HepG2 (cell line): ENCODE data around the gene ZNF440. TPM values are rescaled to one million over a fixed set of nuclear protein-coding genes. Genes with fewer than 3 reads are reported as not detected.

Experiments used
- CHD2 ChIP-seq: IDR thresholded peaks from 2 replicates; pipeline ENCODE4 v1.6.1; 2011; ENCODE audit warnings: low read depth, low read length, improper control_type of control experiment
- FOXM1 ChIP-seq: sonication (generic); formaldehyde crosslinking; IDR thresholded peaks from 2 replicates; pipeline ENCODE4 v1.5.0; 2020; ENCODE audit warnings: missing genetic modification reagents
- MED8 ChIP-seq: sonication (generic); formaldehyde crosslinking; IDR thresholded peaks from 2 replicates; pipeline ENCODE4 v1.8.1; 2023; ENCODE audit warnings: mild to moderate bottlenecking, missing genetic modification reagents; ENCODE audit not compliant: insufficient replicate concordance
- NONO ChIP-seq, 2 experiments: fragments of 450-650 bp in 1 of 2; sonication (generic) in 1 of 2; formaldehyde crosslinking in 1 of 2; IDR thresholded peaks in 1 of 2; conservative IDR thresholded peaks in 1 of 2; 2 replicates each; pipeline versions ENCODE4 v1.6.1 to v1.8.0; 2017 to 2022; ENCODE audit warnings: mild to moderate bottlenecking in 1 of 2, missing genetic modification reagents in 1 of 2, moderate library complexity in 1 of 2
- PCBP2 ChIP-seq: fragments of 200-400 bp; formaldehyde crosslinking; optimal IDR thresholded peaks from 2 replicates; pipeline ENCODE3; 2018; ENCODE audit warnings: low read length, low read depth; ENCODE audit not compliant: poor library complexity, severe bottlenecking
- PITX1 ChIP-seq: sonication (generic); formaldehyde crosslinking; IDR thresholded peaks from 2 replicates; pipeline ENCODE4 v1.5.1; 2020; ENCODE audit warnings: mild to moderate bottlenecking, missing genetic modification reagents
- REXO4 ChIP-seq: sonication (generic); formaldehyde crosslinking; IDR thresholded peaks from 2 replicates; pipeline ENCODE4 v1.8.0; 2022; ENCODE audit warnings: missing genetic modification reagents, mild to moderate bottlenecking, borderline replicate concordance
- SAFB2 ChIP-seq: sonication (generic); formaldehyde crosslinking; IDR thresholded peaks from 2 replicates; pipeline ENCODE4 v1.5.1; 2020; ENCODE audit warnings: missing genetic modification reagents, low read depth, mild to moderate bottlenecking, borderline replicate concordance
- TBX3 ChIP-seq: fragments of 450-650 bp; IDR thresholded peaks from 2 replicates; pipeline ENCODE4 v1.6.1; 2017; ENCODE audit warnings: antibody characterized with exemption, mild to moderate bottlenecking, inconsistent platforms, borderline replicate concordance
- TFAP4 ChIP-seq: sonication (generic); IDR thresholded peaks from 2 replicates; pipeline ENCODE4 v1.6.1; 2016; ENCODE audit warnings: low read depth, borderline replicate concordance
- TOPORS ChIP-seq: sonication (generic); formaldehyde crosslinking; IDR thresholded peaks from 2 replicates; pipeline ENCODE4 v1.8.0; 2023; ENCODE audit warnings: mild to moderate bottlenecking, missing genetic modification reagents
- ZBTB39 ChIP-seq: sonication (generic); formaldehyde crosslinking; IDR thresholded peaks from 2 replicates; pipeline ENCODE4 v1.5.0; 2020; ENCODE audit warnings: missing genetic modification reagents
- ZNF260 ChIP-seq: sonication (generic); formaldehyde crosslinking; IDR thresholded peaks from 2 replicates; pipeline ENCODE4 v1.4.0; 2020; ENCODE audit warnings: missing genetic modification reagents, low read depth, mild to moderate bottlenecking, borderline replicate concordance
- ZNF496 ChIP-seq: sonication (generic); formaldehyde crosslinking; IDR thresholded peaks from 2 replicates; pipeline ENCODE4 v1.8.1; 2023; ENCODE audit warnings: mild to moderate bottlenecking, moderate library complexity, missing genetic modification reagents; ENCODE audit not compliant: insufficient replicate concordance
- ZNF724P ChIP-seq: sonication (generic); formaldehyde crosslinking; IDR thresholded peaks from 2 replicates; pipeline ENCODE4 v1.8.0; 2022; ENCODE audit warnings: missing genetic modification reagents, borderline replicate concordance
- ZSCAN9 ChIP-seq: IDR thresholded peaks from 2 replicates; pipeline ENCODE4 v1.6.1; 2016; ENCODE audit warnings: borderline replicate concordance
- polyA plus RNA-seq, 8 experiments: library from polyadenylated mRNA; depleted of rRNA in 3 of 8; stranded (reverse) in 7 of 8; unstranded in 1 of 8; fragments of >200 nt; fragmentation: Illumina TruSeq in 4 of 8; extraction: Trizol in 4 of 8; gene quantifications; 2 replicates each; pipeline versions ENCODE4 v1.2.1 to v1.2.3, GENCODE V29; 2011 to 2016; ENCODE audit warnings: low read depth in 4 of 8, missing spikeins in 1 of 8, mixed read lengths in 1 of 8; ENCODE audit not compliant: insufficient read depth in 1 of 8
- total RNA-seq, 5 experiments: library from RNA; depleted of rRNA; stranded (reverse); fragments of >200 nt; fragmentation: Illumina TruSeq; extraction: Trizol; gene quantifications; 2 replicates each; pipeline ENCODE4 v1.2.3, GENCODE V29; 2016; ENCODE audit warnings: low read depth in 1 of 5
- TF ChIP-seq, protein P1 (sequence below): sonication (generic); formaldehyde crosslinking; IDR thresholded peaks from 2 replicates; pipeline ENCODE4 v1.5.0; 2020; ENCODE audit warnings: mild to moderate bottlenecking, missing genetic modification reagents, borderline replicate concordance
- TF ChIP-seq, protein P2 (sequence below): sonication (generic); formaldehyde crosslinking; IDR thresholded peaks from 2 replicates; pipeline ENCODE4 v1.5.0; 2020; ENCODE audit warnings: missing genetic modification reagents, mild to moderate bottlenecking, borderline replicate concordance
- TF ChIP-seq, protein P3 (sequence below): sonication (generic); formaldehyde crosslinking; IDR thresholded peaks from 2 replicates; pipeline ENCODE4 v1.4.0; 2020; ENCODE audit warnings: missing genetic modification reagents, borderline replicate concordance

The ZNF440 gene
- total and polyA plus RNA-seq, 2 of the 13 experiments (the other 11 are each of a cell fraction or from before 2014, with no cell fraction given): 2.7 to 12.4 TPM

DNA sequence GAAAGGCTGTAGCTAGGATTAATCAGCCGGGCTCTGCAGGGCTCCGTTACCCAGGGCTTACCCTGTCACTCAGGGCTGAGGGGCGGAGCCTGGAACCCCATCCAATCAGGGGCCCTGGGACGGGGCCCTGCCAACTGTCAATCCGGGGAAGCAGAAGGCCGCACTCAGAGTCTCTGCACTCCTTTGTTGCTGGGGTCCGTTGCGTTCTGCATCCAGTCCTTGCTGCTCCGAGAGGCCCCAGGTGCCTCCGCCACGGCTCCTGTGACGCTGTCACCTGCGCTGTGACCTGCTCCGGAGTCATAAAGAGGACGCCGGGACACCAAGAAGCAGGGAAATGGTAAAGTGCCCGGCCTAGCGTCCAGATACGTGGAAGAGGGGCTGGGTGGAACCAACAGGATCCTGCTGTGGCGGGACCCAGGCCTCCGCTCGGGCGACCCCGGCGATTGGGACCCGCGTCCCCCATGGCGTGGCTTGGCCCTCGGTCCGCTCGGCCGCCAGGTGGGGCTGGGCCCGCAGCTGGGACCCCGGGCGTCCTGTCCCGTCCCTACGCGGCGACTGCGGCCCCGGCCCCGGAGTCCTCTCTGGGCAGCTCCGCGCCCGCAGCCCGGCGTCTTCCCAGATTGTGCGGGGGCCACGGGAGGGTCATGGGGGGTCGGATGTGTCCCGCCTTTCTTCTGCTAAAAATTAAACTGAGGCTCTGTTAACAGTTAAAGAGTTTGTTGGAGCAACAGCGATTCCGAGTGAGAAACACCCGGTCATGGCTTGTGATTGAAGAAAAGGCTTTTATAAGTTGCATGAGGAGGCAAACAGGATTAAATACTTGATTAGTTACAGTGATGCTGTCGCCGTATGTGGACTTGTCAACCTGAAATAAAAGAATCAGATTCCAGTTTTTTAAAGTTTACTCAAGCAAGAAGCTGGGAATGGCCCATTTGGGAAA, 15.4 kb upstream of the ZNF440 start, which contains the start of gene ZNF491 (continued):
- TF ChIP-seq, protein P1, sequence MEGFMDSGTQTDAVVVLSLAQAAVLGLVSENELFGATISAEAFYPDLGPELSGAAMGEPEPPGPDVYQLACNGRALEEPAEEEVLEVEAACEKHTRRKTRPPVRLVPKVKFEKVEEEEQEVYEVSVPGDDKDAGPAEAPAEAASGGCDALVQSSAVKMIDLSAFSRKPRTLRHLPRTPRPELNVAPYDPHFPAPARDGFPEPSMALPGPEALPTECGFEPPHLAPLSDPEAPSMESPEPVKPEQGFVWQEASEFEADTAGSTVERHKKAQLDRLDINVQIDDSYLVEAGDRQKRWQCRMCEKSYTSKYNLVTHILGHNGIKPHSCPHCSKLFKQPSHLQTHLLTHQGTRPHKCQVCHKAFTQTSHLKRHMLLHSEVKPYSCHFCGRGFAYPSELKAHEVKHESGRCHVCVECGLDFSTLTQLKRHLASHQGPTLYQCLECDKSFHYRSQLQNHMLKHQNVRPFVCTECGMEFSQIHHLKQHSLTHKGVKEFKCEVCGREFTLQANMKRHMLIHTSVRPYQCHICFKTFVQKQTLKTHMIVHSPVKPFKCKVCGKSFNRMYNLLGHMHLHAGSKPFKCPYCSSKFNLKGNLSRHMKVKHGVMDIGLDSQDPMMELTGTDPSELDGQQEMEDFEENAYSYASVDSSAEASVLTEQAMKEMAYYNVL (CRISPR knock-in tag): no peak
- TF ChIP-seq ZNF496 (CRISPR knock-in tag) (no peak), ZNF260 (no peak), FOXM1 (no peak), TFAP4 (no peak), REXO4 (CRISPR knock-in tag) (no peak), ZBTB39 (CRISPR knock-in tag) (no peak), TBX3 (no peak), PITX1 (peak; percentile 50; the same call in 1 of the 2 replicates), MED8 (no peak), TOPORS (CRISPR knock-in tag) (no peak; the same call in 1 of the 2 replicates), CHD2 (no peak), ZNF724P (CRISPR knock-in tag) (no peak), SAFB2 (CRISPR knock-in tag) (no peak), ZSCAN9 (peak; percentile 68; the same call in 1 of the 2 replicates), NONO (IDR thresholded peaks at IDR 0.05) (no peak), NONO (CRISPR knock-in tag; conservative IDR thresholded peaks at IDR 0.05) (0 out of 2 replicates have a peak, but pooled peaks have one; percentile 48), PCBP2 (no peak)
- TF ChIP-seq, protein P2, sequence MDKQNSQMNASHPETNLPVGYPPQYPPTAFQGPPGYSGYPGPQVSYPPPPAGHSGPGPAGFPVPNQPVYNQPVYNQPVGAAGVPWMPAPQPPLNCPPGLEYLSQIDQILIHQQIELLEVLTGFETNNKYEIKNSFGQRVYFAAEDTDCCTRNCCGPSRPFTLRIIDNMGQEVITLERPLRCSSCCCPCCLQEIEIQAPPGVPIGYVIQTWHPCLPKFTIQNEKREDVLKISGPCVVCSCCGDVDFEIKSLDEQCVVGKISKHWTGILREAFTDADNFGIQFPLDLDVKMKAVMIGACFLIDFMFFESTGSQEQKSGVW (CRISPR knock-in tag): no peak
- TF ChIP-seq, protein P3, sequence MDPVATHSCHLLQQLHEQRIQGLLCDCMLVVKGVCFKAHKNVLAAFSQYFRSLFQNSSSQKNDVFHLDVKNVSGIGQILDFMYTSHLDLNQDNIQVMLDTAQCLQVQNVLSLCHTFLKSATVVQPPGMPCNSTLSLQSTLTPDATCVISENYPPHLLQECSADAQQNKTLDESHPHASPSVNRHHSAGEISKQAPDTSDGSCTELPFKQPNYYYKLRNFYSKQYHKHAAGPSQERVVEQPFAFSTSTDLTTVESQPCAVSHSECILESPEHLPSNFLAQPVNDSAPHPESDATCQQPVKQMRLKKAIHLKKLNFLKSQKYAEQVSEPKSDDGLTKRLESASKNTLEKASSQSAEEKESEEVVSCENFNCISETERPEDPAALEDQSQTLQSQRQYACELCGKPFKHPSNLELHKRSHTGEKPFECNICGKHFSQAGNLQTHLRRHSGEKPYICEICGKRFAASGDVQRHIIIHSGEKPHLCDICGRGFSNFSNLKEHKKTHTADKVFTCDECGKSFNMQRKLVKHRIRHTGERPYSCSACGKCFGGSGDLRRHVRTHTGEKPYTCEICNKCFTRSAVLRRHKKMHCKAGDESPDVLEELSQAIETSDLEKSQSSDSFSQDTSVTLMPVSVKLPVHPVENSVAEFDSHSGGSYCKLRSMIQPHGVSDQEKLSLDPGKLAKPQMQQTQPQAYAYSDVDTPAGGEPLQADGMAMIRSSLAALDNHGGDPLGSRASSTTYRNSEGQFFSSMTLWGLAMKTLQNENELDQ: no peak
